ENCODE data around the gene AGPAT4. TPM values are rescaled to one million over a fixed set of nuclear protein-coding genes. Genes with fewer than 3 reads are reported as not detected.

AGPAT4 gene
- total RNA-seq, 1 experiment from 2014 or later = 22.0 TPM

GRCh38 chr6:161139304-161139765 is 134.5 kb downstream of the AGPAT4 start:
- no peak overlapping the region for H3K9ac ChIP-seq (ENCODE audit: extremely low read depth, insufficient read length, low read length)
- no peaks in the 10 kb centered on the region for H3K79me2 ChIP-seq (ENCODE audit: insufficient read depth, low read length)
- H3K23me2 ChIP-seq (ENCODE audit: insufficient read length, low read depth, low read length, poor library complexity, severe bottlenecking) = no peaks in the 10 kb centered on the region
- peaks cover 30 to 63% (median 47%) of the 10 kb centered on the region in 3 experiments for H3K36me3 Mint-ChIP-seq (ENCODE audit: insufficient read depth in 1 of 3, low read depth in 3 of 3)
- WGBS (ENCODE audit: extremely low coverage, insufficient read length, low lambda C conversion rate) = no CpG with 5 or more reads among the region's 18 CpGs
- peaks cover 0 to 10% of the 10 kb centered on the region in 2 experiments; a peak in 3 of 4 replicates for H3K4me1 Mint-ChIP-seq
- H3K4me1 ChIP-seq (ENCODE audit: insufficient read depth, low read length) = no peaks in the 10 kb centered on the region
- no peak overlapping the region for H3K23ac ChIP-seq (ENCODE audit: insufficient read length, low read depth, low read length)
- no peak overlapping the region for H3K4me3 Mint-ChIP-seq
- no peak overlapping the region for H3K14ac ChIP-seq (ENCODE audit: insufficient read depth, low read length)
- H3K4ac ChIP-seq (ENCODE audit: low read depth, low read length) = no peak overlapping the region
- DNase-seq = no peak
- no peak overlapping the region for H4K8ac ChIP-seq (replicated peaks; ENCODE audit: insufficient read length, low read depth, low read length)
- no peak for TF ChIP-seq CTCF (conservative IDR thresholded peaks at IDR 0.05)
- H2AFZ ChIP-seq (ENCODE audit: low read length) = no peak overlapping the region
- H2BK12ac ChIP-seq (ENCODE audit: insufficient read length, low read depth, low read length) = no peak overlapping the region
- H3T11ph ChIP-seq (ENCODE audit: low read length) = no peak overlapping the region
- no peak overlapping the region for H3K56ac ChIP-seq (ENCODE audit: insufficient read length, low read depth, low read length)
- H4K91ac ChIP-seq (ENCODE audit: insufficient read length, low read depth, low read length) = no peak overlapping the region
- no peaks in the 10 kb centered on the region for H3K9me3 ChIP-seq (ENCODE audit: control insufficient read depth, low read depth, low read length)
- no peaks in the 10 kb centered on the region for H4K20me1 ChIP-seq (ENCODE audit: control insufficient read depth, insufficient read depth, insufficient read length)
- H3K9me3 Mint-ChIP-seq = no peaks in the 10 kb centered on the region
- no peak overlapping the region for H3K18ac ChIP-seq (ENCODE audit: insufficient read length, low read depth, low read length)
- no peaks in the 10 kb centered on the region for H3K27me3 ChIP-seq (ENCODE audit: insufficient read depth, low read length)
- H2BK5ac ChIP-seq (ENCODE audit: insufficient read length, low read length) = no peak overlapping the region
- no peak overlapping the region for H2AK5ac ChIP-seq (ENCODE audit: insufficient read length, low read length)
- H3K27ac ChIP-seq (ENCODE audit: insufficient read length, low read depth, low read length) = no peak overlapping the region
- no peak overlapping the region for H2BK15ac ChIP-seq (ENCODE audit: low read depth, low read length)
- H3K79me1 ChIP-seq (ENCODE audit: insufficient read depth, low read depth, low read length, poor library complexity, severe bottlenecking) = no peaks in the 10 kb centered on the region
- H3K27ac Mint-ChIP-seq = no peak overlapping the region
- H2BK120ac ChIP-seq (ENCODE audit: low read depth, low read length, poor library complexity, severe bottlenecking) = no peak overlapping the region
- H2BK20ac ChIP-seq (ENCODE audit: low read depth, low read length, poor library complexity, severe bottlenecking) = no peak overlapping the region
- H4K5ac ChIP-seq (ENCODE audit: insufficient read length, low read depth, low read length) = no peak overlapping the region
- no peak overlapping the region for H3K4me2 ChIP-seq (ENCODE audit: insufficient read depth, insufficient read length, low read length)
- H3K27me3 Mint-ChIP-seq (ENCODE audit: low read depth) = no peaks in the 10 kb centered on the region; the same call in 1 of the 2 replicates
